Right kidney (tissue), 1 donor: ENCODE results near the gene SLC35D2.
"Not testable (repeated sequence)": the region's sequence is repeated elsewhere in the genome, so short reads cannot be mapped to it uniquely, and the experiment has no call there.

Source experiments
- DNase-seq: peaks from one replicate; pipeline ENCODE4 v3.0.0-alpha.2; 2016

SLC35D2 gene

GRCh38 chr9:96408409-96409280, 25.1 kb upstream of the SLC35D2 start:
- no peak for DNase-seq

GRCh38 chr9:96400132-96400910, 16.8 kb upstream of the SLC35D2 start:
- no peak for DNase-seq

- DNase-seq, result no peak
Measured at GRCh38 chr9:96399325-96399633, 15.8 kb upstream of the SLC35D2 start.

- no peak for DNase-seq
Measured at GRCh38 chr9:96398582-96399324, 15.2 kb upstream of the SLC35D2 start.

- DNase-seq, result no peak
Measured at GRCh38 chr9:96395964-96396363, 12.5 kb upstream of the SLC35D2 start.

- DNase-seq, result no peak
Measured at GRCh38 chr9:96394832-96395496, 11.5 kb upstream of the SLC35D2 start.

GRCh38 chr9:96392263-96392662, 8.8 kb upstream of the SLC35D2 start:
- no peak for DNase-seq

GRCh38 chr9:96391021-96391765, 7.7 kb upstream of the SLC35D2 start:
- DNase-seq, result no peak

GRCh38 chr9:96388144-96388543, 4.6 kb upstream of the SLC35D2 start:
- DNase-seq, result no peak

GRCh38 chr9:96386157-96386556, 2.6 kb upstream of the SLC35D2 start:
- DNase-seq, result no peak

GRCh38 chr9:96382839-96383164, 709 bp downstream of the SLC35D2 start:
- no peak for DNase-seq

GRCh38 chr9:96382175-96382574, 1.3 kb downstream of the SLC35D2 start:
- DNase-seq, result no peak

- no peak for DNase-seq
Measured at GRCh38 chr9:96381696-96382095, 1.8 kb downstream of the SLC35D2 start.

GRCh38 chr9:96381125-96381524, 2.4 kb downstream of the SLC35D2 start:
- DNase-seq, result no peak

- no peak for DNase-seq
Measured at GRCh38 chr9:96379461-96379860, 4.0 kb downstream of the SLC35D2 start.

- DNase-seq, result no peak
Measured at GRCh38 chr9:96378187-96378586, 5.3 kb downstream of the SLC35D2 start.

- DNase-seq, result peak; percentile 31
Measured at GRCh38 chr9:96376891-96377874, 6.3 kb downstream of the SLC35D2 start.

GRCh38 chr9:96375507-96375906, 8.0 kb downstream of the SLC35D2 start:
- not testable (repeated sequence) for DNase-seq

GRCh38 chr9:96367943-96368342, 15.6 kb downstream of the SLC35D2 start:
- DNase-seq, result no peak

GRCh38 chr9:96363175-96363967, 20.1 kb downstream of the SLC35D2 start:
- DNase-seq, result no peak
